GM19351 (cell line): ENCODE data around the gene SKIC3.

Experiments used
- ATAC-seq: cut with Tn5 transposase; IDR thresholded peaks from one replicate; pipeline ENCODE4 v1.9.1; 2021; ENCODE audit warnings: mild to moderate bottlenecking, moderate library complexity; ENCODE audit not compliant: unreplicated experiment

Gene SKIC3

DNA sequence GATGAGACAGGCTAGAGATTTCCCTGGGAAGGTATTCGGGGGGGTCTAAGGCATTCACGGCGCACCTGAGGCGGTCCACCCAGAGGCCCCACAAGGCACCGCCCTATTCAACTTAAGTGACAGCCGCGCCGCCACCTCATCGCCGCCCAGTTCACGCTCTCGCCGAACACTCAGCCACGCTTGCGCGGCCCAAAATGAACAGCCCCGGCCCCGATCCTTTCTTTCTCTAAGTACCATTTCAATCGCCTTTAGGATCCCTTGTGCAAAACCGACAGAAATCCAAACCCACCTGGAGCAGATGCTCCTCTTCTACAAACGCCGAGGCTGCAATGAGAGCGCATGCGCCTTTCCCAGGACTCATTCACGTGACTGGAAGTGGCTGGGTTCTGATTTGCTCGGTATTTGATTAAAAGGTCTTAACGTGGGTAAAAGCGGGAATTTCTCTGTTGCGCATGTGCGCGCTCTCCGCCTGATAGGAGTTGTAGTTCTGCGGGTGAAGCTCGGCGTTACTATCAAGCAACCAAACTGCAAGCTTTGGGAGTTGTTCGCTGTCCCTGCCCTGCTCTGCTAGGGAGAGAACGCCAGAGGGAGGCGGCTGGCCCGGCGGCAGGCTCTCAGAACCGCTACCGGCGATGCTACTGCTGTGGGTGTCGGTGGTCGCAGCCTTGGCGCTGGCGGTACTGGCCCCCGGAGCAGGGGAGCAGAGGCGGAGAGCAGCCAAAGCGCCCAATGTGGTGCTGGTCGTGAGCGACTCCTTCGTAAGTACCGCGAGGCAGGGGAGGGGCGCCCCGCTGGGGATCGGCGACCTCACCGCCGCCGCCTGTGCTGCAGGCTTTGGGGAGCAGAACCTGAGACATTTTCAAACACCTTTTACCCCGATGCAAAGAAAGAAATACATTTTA lies at the start of gene SKIC3, which contains the start of gene ARSK:
TSS of gene SKIC3 (minus strand) at position 331 of the 902 bp plus-strand sequence. CDS start 7,827 bp downstream, outside the sequence.
TSS of gene ARSK (plus strand) at position 455 of the 902 bp plus-strand sequence. CDS start at position 633, 178 bp downstream.
- peak; percentile 85 for ATAC-seq

DNA sequence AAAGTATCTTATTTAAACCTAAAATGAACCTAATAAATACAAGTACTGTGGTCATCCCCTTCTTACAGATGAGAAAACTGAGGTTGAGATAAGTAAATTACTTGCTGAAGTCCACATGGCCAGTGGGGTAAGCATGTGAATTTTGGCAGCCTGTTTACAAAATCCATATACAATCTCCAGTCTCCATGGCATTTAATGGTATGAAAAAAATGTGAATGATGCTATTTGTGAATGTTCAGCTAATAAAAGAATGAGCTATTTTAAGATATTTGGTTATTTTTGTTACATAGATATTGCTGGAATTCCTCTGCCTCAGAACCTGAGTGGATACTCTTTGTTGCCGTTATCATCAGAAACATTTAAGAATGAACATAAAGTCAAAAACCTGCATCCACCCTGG lies 45.8 kb upstream of the SKIC3 start:
- ATAC-seq = no peak

DNA sequence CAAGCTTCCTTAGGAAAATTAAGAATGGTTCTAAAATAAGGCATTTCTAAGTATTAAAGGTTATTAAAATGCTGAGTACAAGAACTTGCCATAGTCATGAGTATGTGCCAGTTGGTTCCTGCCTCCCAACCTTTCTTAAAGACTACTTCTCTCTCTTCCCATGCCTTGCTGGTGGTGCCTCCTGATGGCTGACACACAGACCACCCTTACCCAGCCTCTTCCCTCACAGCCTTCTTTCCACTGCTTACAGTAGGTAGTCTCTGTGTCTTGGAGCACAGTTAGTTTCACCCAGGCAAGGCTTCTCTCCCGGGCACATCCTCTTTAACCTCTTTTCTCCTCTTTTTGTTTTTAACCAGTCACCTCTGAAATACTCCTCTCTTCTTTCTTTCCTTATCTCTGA lies 44.5 kb upstream of the SKIC3 start:
- no peak for ATAC-seq

DNA sequence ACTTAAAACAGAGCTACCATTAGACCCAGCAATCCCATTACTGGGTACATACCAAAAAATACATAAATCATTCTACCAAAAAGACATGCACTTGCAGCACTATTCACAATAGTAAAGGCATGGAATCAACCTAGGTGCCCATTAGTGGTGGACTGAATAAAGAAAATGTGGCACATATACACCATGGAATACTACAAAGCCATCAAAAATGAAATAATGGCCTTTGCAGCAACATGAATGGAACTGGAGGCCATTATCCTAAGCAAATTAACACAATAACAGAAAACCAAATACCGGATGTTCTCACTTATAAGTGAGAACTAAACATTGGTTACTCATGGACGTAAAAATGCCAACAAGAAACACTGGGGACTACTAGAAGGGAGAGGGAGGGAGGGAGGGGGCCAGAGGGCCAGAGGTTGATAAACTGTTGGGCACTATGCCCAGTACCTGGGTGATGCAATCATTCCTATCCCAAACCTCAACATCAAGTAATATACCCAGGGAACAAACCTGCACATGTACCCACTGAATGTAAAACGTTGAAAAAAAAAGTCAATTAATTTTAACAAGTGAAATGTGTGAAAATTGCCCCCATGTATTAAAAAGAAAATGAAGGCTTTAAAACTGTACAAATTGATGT lies 40.6 kb upstream of the SKIC3 start:
- ATAC-seq = no peak

DNA sequence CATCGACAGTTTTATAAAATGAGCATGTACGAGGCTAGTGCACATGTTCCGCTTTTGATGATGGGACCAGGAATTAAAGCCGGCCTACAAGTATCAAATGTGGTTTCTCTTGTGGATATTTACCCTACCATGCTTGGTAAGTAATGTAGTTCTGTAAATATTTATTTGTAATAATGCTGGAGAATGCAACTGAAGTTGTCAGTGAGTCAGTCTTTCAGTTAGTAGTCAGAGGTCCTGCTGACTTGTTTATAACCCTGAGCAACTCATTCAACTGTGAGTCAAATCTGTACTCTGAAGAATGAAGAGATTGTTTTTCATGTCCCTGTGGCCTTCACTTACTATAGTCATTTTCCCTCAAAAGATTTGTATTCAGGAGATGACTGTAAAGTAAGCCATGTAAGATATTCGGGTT lies 36.7 kb upstream of the SKIC3 start:
- ATAC-seq = peak; percentile 96

DNA sequence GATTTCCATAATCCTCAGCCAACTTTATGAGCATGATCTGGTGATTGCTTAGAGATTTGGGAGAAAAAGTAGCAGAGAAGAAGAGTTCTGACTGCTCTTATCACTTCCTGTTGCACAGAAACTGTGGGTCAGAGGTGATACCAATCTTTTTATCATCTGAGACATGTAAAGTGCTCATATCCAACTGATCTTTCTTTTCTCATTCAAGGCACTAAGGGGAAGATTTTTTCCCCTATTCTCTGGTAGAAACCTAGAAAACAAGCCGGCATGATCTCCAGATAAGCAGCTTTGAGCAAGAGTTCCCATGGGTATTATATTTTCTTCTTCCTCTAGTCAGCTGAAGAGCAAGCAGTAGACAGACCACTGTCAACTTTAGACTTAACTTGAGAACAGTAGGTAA lies 36.1 kb upstream of the SKIC3 start:
- ATAC-seq = peak; percentile 59

DNA sequence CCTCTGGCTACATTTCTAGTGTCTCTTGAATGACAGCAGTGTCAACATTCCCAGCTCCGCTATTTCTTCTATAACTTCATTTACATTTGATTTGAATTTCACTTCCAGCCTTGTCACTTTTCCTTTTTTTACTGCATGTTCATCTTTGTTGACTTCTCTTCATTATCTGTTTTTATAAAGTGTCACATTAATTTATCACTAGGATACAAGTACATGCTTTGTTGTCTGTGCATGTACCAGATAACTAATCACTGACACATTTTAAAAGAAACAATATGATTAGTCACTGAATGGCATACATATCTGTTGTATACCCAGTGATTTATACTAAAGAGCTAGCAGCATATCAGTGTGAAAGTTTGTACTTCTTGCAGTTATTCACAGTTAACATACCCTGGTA lies 29.2 kb upstream of the SKIC3 start:
- ATAC-seq = no peak

DNA sequence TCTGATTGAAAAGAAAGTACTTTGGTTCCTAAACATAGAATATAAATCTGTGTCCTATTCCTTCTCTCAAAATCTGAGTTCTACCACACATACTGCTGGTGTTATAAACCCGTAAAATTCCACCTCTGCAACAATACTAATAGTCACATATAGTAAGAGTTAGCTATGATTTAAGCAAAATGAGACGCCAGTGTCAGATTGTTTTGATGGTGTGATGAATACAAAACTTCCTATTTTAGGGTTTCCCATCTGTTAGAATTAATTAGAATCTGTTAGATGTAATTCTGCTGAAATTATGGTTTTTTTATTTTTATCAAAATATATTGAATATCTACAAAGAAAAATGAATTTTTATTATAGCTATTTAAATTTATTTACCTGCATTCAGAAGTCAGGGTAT lies 26.8 kb upstream of the SKIC3 start:
- ATAC-seq = no peak

DNA sequence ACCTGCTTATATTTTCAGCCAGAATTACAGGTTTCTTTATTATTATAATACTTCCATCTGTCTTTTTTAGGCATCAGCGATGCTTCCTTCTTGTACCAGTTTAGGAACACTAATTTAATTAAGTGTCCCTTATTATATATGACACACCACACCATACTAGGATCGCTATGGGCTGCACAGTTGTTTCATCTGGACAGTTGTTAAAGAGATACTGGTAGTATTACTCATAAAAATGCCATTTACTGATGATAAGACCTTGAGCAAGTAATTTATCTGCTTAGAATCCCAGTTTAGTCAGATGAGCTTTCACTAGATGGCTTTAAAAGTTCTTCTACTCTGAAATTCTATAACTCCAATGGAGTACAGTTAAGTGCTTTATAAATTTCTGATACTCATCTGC lies 17.2 kb upstream of the SKIC3 start:
- ATAC-seq = no peak

DNA sequence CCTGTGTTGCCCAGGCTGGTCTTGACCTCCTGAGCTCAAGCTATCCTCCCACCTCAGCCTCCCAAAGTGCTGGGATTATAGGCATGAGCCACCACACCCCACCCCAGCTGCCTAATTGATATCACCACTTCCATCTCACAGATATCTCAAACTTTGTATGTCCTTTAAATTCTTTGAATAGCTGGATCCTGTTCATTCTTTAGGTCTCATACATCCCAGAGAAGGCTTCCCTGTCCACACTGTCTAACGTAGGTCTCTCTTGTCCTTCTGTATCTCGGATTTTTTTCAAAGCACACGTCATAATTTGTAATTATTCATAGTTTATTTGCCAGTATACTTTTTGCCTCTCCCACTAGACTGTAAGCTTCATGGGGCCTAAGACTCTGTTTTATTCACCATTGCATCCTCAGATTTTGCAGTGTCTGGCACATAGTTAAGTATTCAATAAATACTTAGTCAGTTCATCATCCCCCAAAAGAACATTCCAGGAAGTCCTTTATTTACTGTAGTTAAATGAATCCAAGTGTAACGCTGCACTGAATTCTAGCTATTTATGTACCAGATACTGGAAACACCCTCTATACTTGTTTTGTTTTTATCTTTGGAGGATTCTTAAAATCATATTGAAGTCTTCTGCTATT lies 10.6 kb upstream of the SKIC3 start:
- no peak for ATAC-seq

DNA sequence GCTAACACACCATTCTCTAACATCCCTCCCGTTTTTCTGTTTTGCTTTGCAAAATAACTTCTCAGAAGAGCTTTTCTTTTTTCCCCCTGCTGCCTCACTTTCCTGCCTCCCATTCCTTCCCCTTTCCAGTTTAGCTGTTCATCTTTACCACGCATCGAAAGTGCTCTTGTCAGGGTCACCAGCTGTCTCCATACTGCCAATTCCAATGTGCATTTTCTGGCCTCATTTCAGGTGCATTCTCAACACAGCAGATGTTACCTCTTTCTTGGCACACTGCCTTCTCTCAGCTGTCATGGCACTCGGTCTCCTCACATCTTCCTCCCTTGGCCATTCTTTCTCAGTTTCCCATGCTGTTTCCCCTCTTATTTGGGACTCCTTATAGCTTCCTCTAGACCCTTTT lies 9.7 kb upstream of the SKIC3 start:
- no peak for ATAC-seq

DNA sequence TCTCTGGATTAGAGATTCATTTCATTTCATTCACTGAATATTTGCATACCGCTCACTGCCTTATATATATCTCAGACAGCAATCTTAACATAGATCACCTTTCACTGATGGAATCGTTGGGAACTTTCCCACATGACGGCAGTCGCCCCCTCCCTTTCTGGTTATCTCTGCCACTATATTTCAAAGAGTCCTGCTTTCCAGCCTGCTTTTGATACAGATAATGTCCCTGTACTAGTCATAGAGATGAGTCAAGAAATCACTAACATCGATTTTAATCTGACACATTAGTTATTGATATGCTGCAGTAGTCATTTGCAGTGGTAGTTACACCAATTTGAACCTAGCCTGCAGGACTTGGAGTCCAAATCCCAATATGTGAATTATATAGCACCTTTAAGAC lies 8.6 kb upstream of the SKIC3 start:
- ATAC-seq = no peak

DNA sequence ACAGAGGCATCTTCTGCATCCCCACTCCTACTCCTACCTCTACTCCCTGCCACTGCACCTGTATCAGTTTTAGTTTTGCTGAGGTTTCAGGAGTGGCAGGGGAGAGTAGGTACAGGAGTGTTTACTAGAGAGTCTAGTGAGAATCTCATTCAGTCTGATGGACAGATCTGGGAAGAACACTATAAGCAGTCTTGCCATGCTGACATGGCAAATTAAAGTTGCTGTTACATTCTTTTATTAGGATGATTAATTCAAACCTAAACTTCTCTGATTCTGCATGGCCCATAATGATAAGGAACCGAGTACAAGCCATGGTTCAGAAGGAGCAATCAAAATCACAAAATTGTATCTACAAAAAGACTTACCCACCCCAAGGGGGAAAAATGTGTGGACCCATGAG lies 7.5 kb upstream of the SKIC3 start:
- no peak for ATAC-seq

DNA sequence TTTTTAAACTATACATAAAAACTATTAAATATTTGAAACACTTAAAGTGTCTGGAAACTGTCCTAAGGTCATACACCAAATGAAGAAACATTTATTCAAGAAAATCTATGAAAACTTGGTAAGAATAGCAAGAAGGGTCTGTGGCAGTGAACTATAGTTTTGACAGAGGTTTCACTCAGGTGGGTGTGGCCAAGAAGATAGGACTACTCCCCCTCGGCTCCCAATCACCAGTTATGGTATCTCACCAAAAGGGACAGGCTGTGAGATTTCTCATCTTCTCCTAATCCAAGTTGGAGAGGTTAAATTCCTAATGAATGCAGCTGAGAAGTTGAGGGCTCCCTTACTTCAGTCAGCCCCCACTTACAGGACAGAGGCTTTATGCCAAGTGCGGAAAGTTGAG lies 3.1 kb upstream of the SKIC3 start:
- no peak for ATAC-seq

DNA sequence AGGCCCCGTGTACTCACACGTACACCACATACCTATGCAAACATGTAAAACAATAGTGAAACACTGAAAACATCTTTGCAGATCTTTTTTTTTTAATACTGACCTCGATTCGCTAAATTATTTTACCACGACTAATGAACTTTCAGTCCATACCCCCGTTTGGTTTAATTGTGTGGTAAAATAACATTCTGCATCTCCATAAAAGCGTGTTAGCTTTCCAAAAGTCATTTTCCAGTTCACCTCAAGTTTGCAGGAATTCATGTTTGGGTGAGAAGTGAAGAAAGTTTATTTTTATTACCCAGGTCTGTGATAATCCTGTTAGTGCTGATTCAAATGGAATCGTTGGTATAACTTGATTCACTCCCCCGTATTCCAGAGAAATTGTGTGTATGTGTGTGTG lies 776 bp upstream of the SKIC3 start:
- ATAC-seq = no peak

DNA sequence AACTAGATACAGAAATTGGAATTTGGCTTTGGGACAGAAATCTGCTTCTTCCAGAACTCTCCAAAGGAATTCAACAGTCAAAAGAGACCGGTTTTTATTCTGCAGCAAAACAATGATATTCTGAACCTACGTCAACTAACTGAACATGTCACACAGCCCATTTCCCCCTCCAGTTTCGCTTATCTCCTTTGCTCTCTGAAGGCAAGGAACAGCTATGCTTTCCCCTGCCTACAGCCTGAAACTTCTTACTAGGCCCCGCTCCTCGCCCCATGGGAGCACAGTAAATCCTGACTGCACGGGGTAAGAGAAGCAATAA lies 488 bp downstream of the SKIC3 start:
- peak; percentile 32 for ATAC-seq

DNA sequence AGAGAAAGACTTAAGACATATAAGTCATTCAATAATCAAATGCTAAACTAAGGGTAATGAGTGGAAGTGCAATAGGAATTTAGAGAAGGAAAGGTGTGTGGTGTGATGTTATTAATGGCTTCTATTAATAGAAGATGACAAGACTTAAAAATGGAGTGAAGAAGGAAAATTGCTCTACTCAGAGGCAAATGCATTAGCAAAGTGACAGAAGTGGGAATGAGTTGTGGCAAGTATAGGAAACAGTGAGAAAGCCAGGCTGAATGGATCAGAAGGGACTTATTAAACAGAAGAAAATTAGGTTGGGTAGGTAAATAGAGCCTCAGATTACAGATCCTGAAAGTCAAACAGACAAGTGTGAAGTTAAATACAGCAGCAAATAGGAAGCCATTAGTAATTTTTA lies 5.7 kb downstream of the SKIC3 start:
- no peak for ATAC-seq

DNA sequence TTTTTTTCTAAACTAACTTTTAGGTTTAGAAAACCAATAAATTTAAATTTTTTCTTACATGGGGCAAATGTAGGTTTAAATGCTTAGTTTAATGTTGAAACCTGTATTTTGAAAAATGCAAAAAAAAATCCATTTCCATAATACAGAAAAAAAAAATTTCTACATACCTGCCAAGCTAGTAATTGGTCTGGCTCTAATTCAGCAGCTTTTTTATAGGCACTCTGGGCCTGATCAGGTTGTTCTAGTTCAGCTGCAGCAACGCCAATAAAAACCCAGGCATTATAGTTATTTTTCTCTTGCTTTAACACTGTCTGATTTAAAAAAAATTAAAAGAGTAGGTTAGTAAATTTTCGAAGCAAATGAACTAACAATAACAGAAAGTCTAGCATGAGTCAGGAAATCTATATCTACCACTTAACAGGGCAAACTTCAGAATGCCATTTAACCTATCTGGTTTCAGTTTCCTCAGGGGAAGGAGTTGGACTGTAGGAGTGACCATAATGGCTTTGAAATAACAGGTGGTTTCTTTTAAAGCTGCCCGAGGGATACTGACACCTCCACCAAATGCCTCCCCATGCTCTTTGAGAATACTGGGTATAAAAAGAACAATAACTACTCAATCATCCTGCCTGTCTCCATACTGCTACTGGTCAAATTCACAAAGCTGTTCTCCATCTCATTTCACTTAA lies 11.6 kb downstream of the SKIC3 start:
- no peak for ATAC-seq

DNA sequence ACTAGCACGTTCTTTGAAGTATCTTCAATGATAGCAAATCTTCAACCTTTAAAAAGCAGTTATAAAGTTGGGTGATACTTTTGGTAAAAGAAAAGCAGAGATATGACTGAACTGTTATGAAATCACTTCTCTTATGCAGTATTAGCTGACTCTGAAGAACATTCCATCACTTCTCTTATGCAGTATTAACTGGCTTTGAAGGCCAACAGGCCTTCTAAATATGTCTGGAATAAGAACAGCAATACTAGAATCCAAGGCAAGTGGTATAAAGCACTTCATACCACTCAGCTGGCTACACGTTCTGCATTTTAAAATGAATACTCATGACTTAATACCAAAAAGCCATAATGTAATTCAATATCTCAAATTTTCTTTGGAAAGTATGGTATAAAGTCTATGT lies 17.3 kb downstream of the SKIC3 start:
- no peak for ATAC-seq

DNA sequence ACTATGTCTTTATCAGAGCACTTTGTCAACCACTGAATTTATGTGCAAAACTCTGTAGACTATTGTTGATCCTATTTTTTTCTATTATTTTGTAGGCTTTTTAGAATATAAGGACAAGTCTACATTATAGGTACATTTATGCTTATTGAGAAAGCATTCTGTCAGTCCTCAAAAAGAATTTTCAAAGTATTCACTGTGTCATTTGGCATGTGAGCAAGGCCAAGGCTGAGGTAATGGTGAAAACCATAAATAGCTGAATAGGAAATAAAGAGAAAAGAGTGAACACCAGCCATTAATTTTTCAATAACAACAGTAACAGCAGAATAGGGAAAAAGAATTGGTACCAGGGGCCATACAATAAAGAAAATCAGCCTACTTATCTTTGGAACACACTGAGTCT lies 21.0 kb downstream of the SKIC3 start:
- ATAC-seq = no peak

DNA sequence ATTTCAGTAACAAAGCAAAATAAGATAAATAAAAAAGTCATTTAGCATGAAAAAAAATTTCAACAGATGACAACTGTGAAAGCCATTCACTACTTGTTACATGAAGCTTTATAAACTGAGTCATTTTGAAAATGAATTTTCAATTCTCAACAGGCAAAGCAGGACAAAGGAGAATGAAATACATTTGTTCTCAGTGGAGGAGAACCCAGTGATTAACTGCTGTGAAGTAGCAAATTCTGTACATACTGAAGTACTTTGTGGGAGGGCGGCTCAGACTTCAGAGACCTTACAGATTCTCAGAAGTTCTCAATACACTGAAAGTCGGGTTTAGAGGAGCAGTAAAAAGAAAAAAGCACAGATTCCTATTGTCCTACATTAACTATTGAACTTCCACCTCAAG lies 21.7 kb downstream of the SKIC3 start:
- no peak for ATAC-seq
